A673 (cell line): ENCODE results near the gene CMIP. TPM values are rescaled to one million over a fixed set of nuclear protein-coding genes. Genes with fewer than 3 reads are reported as not detected.

Source experiments
- BruUV-seq: library from RNA; stranded (reverse); fragments of 400-500 nt; replicated peaks from 2 replicates; lab custom pipeline; 2021; lab: Mats Ljungman, UMichigan
- CTCF ChIA-PET: fragments of 300-600 bp; sonication (Branson Sonifier 250); formaldehyde crosslinking; loops from one replicate; lab custom pipeline; 2022; ENCODE audit warnings: antibody characterized with exemption; lab: Charles Lee
- POLR2A ChIA-PET: fragments of 300-600 bp; sonication (Branson Sonifier 250); formaldehyde crosslinking; loops from one replicate; lab custom pipeline; 2022; ENCODE audit warnings: antibody characterized with exemption; ENCODE audit not compliant: low non-redundant PET; lab: Charles Lee
- DNase-seq: peaks from one replicate; pipeline ENCODE4 v3.0.0-alpha.2; 2015; ENCODE audit warnings: low spot score
- H3K27ac ChIP-seq: fragments of 200-600 bp; sonication (generic); 2 replicates; pipeline ENCODE4 v1.5.1; 2016; ENCODE audit warnings: mixed run types, low read depth, mild to moderate bottlenecking, mixed read lengths, antibody characterized with exemption, low read length; ENCODE audit not compliant: poor library complexity, severe bottlenecking
- H3K27me3 ChIP-seq: fragments of 200-600 bp; sonication (generic); replicated peaks from 2 replicates; pipeline ENCODE4 v1.6.1; 2017; ENCODE audit warnings: mixed run types, low read depth, mild to moderate bottlenecking, mixed read lengths, antibody characterized with exemption, low read length; ENCODE audit not compliant: insufficient read depth, poor library complexity
- H3K36me3 ChIP-seq: fragments of 200-600 bp; sonication (generic); 2 replicates; pipeline ENCODE4 v1.6.1; 2016; ENCODE audit warnings: mixed run types, mild to moderate bottlenecking, mixed read lengths, antibody characterized with exemption, low read length; ENCODE audit not compliant: insufficient read depth, poor library complexity, severe bottlenecking
- H3K4me1 ChIP-seq: fragments of 200-600 bp; sonication (generic); 2 replicates; pipeline ENCODE4 v1.6.1; 2017; ENCODE audit warnings: mixed run types, mild to moderate bottlenecking, mixed read lengths, antibody characterized with exemption, low read length; ENCODE audit not compliant: insufficient read depth, poor library complexity, severe bottlenecking
- H3K4me3 ChIP-seq: fragments of 200-600 bp; sonication (generic); 2 replicates; pipeline ENCODE4 v1.5.1; 2016; ENCODE audit warnings: low read depth, mixed run types, mild to moderate bottlenecking, mixed read lengths, low read length; ENCODE audit not compliant: poor library complexity, severe bottlenecking
- H3K9me3 ChIP-seq: fragments of 200-600 bp; sonication (generic); 2 replicates; pipeline ENCODE4 v1.6.1; 2016; ENCODE audit warnings: mixed run types, low read depth, mild to moderate bottlenecking, mixed read lengths, antibody characterized with exemption, low read length; ENCODE audit not compliant: poor library complexity, severe bottlenecking
- EZH2 ChIP-seq: fragments of 200-600 bp; sonication (generic); IDR thresholded peaks from 2 replicates; pipeline ENCODE4 v1.6.1; 2017; ENCODE audit warnings: borderline replicate concordance, low read depth, mild to moderate bottlenecking, mixed read lengths, antibody characterized with exemption, low read length; ENCODE audit not compliant: poor library complexity, severe bottlenecking
- intact Hi-C: fragments of 100-400 bp; cut with micrococcal nuclease; formaldehyde crosslinking; loops from one replicate; pipeline ENCODE4 v1.10.0; 2022; ENCODE audit not compliant: unreplicated experiment
- total RNA-seq: library from RNA; stranded (reverse); gene quantifications from 2 replicates; pipeline ENCODE4 v1.2.3, GENCODE V29; 2021
- TF ChIP-seq, protein P1 (sequence below): fragments of 300-800, 200-600 bp; sonication (generic); conservative IDR thresholded peaks from 2 replicates; pipeline ENCODE4 v1.5.1; 2017; ENCODE audit warnings: low read depth, mild to moderate bottlenecking, antibody characterized with exemption, low read length, moderate library complexity, mixed read lengths

Gene CMIP
- total RNA-seq, 1 experiment from 2014 or later, result 25.5 TPM

DNA sequence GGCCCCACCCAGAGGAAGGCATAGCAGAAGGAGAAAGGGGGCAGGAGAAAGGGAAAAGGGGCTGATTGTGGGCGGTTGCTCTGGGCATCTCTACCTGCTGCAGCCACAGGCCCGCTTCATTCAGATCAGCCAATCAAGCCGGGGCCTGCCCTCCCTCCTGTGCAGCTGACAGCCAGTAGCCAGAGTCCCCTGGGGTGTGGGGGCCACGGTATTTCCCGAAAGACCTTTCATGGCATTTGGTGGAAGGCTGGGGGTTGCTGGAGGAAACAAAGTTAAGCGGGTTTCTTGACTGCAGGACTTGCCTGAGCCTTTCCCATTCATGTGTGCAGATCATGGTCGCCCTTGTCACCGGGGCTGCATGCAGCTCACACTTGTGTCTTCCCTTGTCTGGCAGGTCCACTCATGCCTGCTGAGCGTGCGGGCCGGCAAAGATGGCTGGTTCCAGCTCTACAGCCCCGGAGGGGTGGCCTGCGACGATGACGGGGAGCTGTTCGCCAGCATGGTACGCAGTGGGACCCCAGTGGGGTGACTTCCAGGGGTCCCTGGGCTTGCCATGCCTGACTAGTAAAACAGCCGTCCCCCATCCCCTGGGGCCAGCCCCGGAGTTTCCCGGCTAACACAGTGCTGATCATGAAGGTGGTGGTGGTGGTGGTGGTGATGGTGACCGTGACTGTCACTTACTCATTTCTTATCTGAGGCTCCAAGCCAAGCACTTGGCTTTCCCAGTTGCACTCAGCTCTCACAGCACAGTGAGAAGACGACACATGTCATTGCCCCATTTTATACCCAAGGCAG lies 251.8 kb downstream of the CMIP start:
- intact Hi-C loops, result no loop called here
- BruUV-seq, result no TSS peak
- ChIA-PET POLR2A (no interaction called here), CTCF (interaction anchor here (1.3 kb wide), 1 partner anchor 293 kb away, joined by 4 read pairs; no protein-coding TSS in a partner anchor)
- Histone ChIP-seq H3K9me3 (no peaks in the 10 kb centered on the region), H3K36me3 (no peaks in the 10 kb centered on the region), H3K27ac (no peak overlapping the region), H3K4me1 (peaks cover 9% of the 10 kb centered on the region), H3K27me3 (no peaks in the 10 kb centered on the region), H3K4me3 (no peak overlapping the region)
- DNase-seq, result no peak
- no peak for TF ChIP-seq EZH2
- TF ChIP-seq, protein P1, sequence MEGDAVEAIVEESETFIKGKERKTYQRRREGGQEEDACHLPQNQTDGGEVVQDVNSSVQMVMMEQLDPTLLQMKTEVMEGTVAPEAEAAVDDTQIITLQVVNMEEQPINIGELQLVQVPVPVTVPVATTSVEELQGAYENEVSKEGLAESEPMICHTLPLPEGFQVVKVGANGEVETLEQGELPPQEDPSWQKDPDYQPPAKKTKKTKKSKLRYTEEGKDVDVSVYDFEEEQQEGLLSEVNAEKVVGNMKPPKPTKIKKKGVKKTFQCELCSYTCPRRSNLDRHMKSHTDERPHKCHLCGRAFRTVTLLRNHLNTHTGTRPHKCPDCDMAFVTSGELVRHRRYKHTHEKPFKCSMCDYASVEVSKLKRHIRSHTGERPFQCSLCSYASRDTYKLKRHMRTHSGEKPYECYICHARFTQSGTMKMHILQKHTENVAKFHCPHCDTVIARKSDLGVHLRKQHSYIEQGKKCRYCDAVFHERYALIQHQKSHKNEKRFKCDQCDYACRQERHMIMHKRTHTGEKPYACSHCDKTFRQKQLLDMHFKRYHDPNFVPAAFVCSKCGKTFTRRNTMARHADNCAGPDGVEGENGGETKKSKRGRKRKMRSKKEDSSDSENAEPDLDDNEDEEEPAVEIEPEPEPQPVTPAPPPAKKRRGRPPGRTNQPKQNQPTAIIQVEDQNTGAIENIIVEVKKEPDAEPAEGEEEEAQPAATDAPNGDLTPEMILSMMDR, result no peak

DNA sequence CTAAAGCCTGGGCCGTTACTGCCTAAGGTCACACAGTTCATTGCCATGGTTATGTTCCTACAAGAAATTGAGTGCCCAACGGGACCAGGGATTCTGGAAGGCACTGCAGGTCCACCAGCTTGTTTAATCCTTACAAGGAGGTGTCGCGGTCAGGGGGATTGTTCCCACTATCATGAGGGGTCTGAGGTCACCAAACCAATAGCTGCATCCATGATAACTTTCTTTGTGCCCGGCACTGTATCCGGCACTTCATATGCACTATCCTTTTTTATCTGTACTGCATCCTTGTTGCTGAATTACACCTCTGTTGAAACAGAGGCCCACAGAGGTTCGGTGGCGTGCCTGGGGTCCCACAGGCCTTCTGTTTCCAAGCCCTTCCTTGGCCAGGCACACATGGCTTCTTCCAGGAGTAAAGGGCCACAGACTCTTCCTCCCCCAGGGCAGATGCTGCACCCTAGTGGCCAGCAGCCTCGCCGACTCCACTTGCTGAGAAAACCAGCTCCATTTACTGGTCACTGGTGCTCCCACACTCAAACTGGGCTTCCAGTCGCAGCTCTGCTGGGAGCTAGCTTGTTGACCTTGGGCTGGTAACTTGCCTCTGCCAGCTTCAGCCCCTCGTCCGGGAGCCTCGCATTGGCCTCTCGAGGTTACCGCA lies 252.5 kb downstream of the CMIP start:
- Histone ChIP-seq H3K27ac (no peak overlapping the region), H3K4me3 (no peak overlapping the region), H3K27me3 (no peaks in the 10 kb centered on the region), H3K36me3 (no peaks in the 10 kb centered on the region), H3K9me3 (no peaks in the 10 kb centered on the region), H3K4me1 (peaks cover 9% of the 10 kb centered on the region)
- DNase-seq, result peak; percentile 40
- ChIA-PET CTCF (interaction anchor here (0.6 to 1.3 kb wide), 2 partner anchors 93 to 294 kb away, joined by 3 to 4 read pairs; no protein-coding TSS in a partner anchor), POLR2A (no interaction called here)
- TF ChIP-seq EZH2, result no peak
- TF ChIP-seq, protein P1, result peak; percentile 63
- intact Hi-C loops, result no loop called here
- no TSS peak for BruUV-seq

DNA sequence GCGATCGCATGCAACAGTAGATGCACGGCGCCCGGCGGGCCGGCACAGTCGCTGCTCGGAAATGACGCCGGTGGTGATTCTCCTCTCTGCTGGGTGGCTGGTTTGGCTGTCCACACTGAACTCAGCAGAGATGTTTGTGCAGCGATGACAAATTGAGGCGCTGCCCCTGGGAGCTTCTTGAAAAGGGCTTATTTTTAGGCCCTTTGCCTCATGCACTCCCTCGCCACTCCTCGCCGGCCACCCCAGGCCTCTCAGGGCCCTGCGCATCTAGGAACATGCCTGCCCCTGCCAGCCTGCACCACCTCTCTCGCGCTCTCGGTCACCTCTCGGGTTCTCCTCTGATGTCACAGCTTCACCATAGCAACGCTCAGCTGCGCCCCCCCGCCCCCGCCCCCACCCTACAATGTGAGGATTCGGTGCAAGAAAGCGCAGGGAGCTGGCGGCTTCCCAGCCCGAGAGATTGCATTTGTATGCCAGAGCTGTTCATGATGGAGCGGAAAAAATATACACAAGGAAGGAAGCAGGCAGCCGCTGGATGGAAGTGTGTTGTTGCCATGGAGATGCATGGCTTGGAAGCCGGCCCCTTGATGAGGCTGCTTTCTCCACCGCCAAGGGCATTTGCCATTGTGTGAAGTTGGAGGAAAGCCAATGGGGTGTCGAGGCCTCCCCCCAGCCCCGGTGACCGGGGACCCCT lies 253.2 kb downstream of the CMIP start:
- intact Hi-C loops, result no loop called here
- H3K9me3 ChIP-seq, result no peaks in the 10 kb centered on the region
- H3K27ac ChIP-seq, result no peak overlapping the region
- BruUV-seq, result no TSS peak
- TF ChIP-seq, protein P1, result no peak; the same call in 1 of the 2 replicates
- TF ChIP-seq EZH2, result no peak
- H3K4me3 ChIP-seq, result no peak overlapping the region
- no peaks in the 10 kb centered on the region for H3K27me3 ChIP-seq
- peaks cover 9% of the 10 kb centered on the region for H3K4me1 ChIP-seq
- no peaks in the 10 kb centered on the region for H3K36me3 ChIP-seq
- POLR2A ChIA-PET, result no interaction called here
- CTCF ChIA-PET, result interaction anchor here (0.6 to 1.3 kb wide), 2 partner anchors 94 to 294 kb away, joined by 3 to 4 read pairs; no protein-coding TSS in a partner anchor
- no peak for DNase-seq
